Measurements from ENCODE around the gene RHBDL1. TPM values are rescaled to one million over a fixed set of nuclear protein-coding genes. Genes with fewer than 3 reads are reported as not detected.
A peak's percentile ranks its signal among the peaks of the same experiment; 100 is the strongest.

Gene RHBDL1
- total and polyA plus RNA-seq, 10 of the 15 experiments (the other 5 are each of a cell fraction or from before 2014, with no cell fraction given): 0.04 to 1.3 (median 0.65) TPM; not detected in 5

DNA sequence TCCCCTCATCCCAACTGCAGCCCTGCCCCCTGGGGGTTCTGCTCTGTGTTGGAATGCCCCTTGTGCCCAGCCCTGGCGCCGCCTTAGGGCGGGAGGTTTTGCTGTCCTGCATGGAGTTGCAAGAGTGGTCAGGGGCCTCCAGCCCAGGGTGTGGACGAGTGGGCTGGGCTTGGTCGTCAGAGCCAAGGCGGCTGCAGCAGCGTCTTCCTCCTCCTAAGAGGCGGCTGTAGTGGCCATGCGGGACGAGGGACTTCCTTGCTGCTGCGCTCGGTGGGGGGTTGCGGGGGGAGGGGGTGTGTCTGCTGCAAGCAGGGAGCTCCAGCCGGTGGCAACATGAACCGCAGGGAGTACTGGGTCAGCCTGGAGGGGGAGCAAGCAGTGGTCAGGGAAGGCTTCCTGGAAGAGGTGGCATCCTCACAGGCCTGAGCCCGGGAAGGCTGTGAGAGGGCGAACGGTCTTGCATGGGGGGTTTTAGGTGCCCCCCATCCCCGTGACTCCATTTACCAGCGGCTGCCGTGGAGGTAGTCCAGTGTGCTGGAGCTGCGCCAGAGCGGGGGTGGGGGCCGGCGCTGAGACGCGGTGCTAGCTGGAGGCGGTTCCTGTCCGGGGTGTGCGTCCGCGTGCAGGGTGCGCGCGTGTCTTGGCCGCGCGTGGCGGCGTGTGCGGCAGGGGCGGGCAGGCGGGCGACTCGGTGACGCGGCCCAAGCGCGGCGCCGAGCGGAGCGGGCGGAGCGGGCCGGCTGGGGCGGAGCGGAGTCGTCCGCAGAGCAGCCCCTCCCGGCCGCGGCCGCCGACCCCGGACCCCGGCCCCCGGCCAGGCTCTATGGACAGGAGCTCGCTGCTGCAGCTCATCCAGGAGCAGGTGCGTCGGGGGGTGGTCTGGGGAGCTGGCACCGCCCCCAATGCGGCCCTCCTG is at the start of gene RHBDL1 (continued):
- TF ChIP-seq DPF2 (IDR thresholded peaks at IDR 0.05): no peak
- no peak for TF ChIP-seq YY1 (IDR thresholded peaks at IDR 0.05; ENCODE audit: low read depth, low read length)
- no peak for TF ChIP-seq FOS (IDR thresholded peaks at IDR 0.05; ENCODE audit: borderline replicate concordance, extremely low read depth, insufficient read length)
- TF ChIP-seq SIX5 (IDR thresholded peaks at IDR 0.05; ENCODE audit: low read depth, low read length, severe bottlenecking): no peak
- TF ChIP-seq RAD21 (IDR thresholded peaks at IDR 0.05; ENCODE audit: insufficient read depth, low read depth, low read length): no peak
- TF ChIP-seq SMARCA5 (IDR thresholded peaks at IDR 0.05): no peak
- TF ChIP-seq MTA3 (IDR thresholded peaks at IDR 0.05; ENCODE audit: borderline replicate concordance, low read length): no peak
- no peak for TF ChIP-seq SUPT20H (IDR thresholded peaks at IDR 0.05; ENCODE audit: borderline replicate concordance, control insufficient read depth, low read depth, low read length)
- TF ChIP-seq, protein P1, sequence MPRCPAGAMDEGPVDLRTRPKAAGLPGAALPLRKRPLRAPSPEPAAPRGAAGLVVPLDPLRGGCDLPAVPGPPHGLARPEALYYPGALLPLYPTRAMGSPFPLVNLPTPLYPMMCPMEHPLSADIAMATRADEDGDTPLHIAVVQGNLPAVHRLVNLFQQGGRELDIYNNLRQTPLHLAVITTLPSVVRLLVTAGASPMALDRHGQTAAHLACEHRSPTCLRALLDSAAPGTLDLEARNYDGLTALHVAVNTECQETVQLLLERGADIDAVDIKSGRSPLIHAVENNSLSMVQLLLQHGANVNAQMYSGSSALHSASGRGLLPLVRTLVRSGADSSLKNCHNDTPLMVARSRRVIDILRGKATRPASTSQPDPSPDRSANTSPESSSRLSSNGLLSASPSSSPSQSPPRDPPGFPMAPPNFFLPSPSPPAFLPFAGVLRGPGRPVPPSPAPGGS (IDR thresholded peaks at IDR 0.05; ENCODE audit: borderline replicate concordance, insufficient read depth, low read depth, low read length, poor library complexity, severe bottlenecking): peak; percentile 23
- TF ChIP-seq STAT3 (IDR thresholded peaks at IDR 0.05; ENCODE audit: low read depth, low read length): no peak
- TF ChIP-seq SREBF1 (IDR thresholded peaks at IDR 0.05; ENCODE audit: low read length): no peak
- peak; percentile 85; the same call in 1 of the 2 replicates for TF ChIP-seq BACH1 (IDR thresholded peaks at IDR 0.05; ENCODE audit: borderline replicate concordance)
- TF ChIP-seq HDAC6 (IDR thresholded peaks at IDR 0.05; ENCODE audit: unreplicated experiment): no peak
- TF ChIP-seq JUNB (IDR thresholded peaks at IDR 0.05): no peak
- TF ChIP-seq, protein P2, sequence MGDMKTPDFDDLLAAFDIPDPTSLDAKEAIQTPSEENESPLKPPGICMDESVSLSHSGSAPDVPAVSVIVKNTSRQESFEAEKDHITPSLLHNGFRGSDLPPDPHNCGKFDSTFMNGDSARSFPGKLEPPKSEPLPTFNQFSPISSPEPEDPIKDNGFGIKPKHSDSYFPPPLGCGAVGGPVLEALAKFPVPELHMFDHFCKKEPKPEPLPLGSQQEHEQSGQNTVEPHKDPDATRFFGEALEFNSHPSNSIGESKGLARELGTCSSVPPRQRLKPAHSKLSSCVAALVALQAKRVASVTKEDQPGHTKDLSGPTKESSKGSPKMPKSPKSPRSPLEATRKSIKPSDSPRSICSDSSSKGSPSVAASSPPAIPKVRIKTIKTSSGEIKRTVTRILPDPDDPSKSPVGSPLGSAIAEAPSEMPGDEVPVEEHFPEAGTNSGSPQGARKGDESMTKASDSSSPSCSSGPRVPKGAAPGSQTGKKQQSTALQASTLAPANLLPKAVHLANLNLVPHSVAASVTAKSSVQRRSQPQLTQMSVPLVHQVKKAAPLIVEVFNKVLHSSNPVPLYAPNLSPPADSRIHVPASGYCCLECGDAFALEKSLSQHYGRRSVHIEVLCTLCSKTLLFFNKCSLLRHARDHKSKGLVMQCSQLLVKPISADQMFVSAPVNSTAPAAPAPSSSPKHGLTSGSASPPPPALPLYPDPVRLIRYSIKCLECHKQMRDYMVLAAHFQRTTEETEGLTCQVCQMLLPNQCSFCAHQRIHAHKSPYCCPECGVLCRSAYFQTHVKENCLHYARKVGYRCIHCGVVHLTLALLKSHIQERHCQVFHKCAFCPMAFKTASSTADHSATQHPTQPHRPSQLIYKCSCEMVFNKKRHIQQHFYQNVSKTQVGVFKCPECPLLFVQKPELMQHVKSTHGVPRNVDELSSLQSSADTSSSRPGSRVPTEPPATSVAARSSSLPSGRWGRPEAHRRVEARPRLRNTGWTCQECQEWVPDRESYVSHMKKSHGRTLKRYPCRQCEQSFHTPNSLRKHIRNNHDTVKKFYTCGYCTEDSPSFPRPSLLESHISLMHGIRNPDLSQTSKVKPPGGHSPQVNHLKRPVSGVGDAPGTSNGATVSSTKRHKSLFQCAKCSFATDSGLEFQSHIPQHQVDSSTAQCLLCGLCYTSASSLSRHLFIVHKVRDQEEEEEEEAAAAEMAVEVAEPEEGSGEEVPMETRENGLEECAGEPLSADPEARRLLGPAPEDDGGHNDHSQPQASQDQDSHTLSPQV (IDR thresholded peaks at IDR 0.05): no peak
- no peak for TF ChIP-seq POU2F2 (IDR thresholded peaks at IDR 0.05; ENCODE audit: borderline replicate concordance, low read depth, low read length)
- TF ChIP-seq HDGF (IDR thresholded peaks at IDR 0.05): no peak
- TF ChIP-seq JUND (IDR thresholded peaks at IDR 0.05; ENCODE audit: low read depth, low read length): no peak
- no peak for TF ChIP-seq NBN (IDR thresholded peaks at IDR 0.05)
- TF ChIP-seq, protein P3, sequence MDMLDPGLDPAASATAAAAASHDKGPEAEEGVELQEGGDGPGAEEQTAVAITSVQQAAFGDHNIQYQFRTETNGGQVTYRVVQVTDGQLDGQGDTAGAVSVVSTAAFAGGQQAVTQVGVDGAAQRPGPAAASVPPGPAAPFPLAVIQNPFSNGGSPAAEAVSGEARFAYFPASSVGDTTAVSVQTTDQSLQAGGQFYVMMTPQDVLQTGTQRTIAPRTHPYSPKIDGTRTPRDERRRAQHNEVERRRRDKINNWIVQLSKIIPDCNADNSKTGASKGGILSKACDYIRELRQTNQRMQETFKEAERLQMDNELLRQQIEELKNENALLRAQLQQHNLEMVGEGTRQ (IDR thresholded peaks at IDR 0.05; ENCODE audit: borderline replicate concordance, low read depth, low read length): no peak
- TF ChIP-seq IRF4 (IDR thresholded peaks at IDR 0.05; ENCODE audit: low read depth, low read length): no peak
- TF ChIP-seq ZNF384 (IDR thresholded peaks at IDR 0.05; ENCODE audit: borderline replicate concordance, low read depth, low read length): no peak
- TF ChIP-seq, protein P4, sequence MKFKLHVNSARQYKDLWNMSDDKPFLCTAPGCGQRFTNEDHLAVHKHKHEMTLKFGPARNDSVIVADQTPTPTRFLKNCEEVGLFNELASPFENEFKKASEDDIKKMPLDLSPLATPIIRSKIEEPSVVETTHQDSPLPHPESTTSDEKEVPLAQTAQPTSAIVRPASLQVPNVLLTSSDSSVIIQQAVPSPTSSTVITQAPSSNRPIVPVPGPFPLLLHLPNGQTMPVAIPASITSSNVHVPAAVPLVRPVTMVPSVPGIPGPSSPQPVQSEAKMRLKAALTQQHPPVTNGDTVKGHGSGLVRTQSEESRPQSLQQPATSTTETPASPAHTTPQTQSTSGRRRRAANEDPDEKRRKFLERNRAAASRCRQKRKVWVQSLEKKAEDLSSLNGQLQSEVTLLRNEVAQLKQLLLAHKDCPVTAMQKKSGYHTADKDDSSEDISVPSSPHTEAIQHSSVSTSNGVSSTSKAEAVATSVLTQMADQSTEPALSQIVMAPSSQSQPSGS (IDR thresholded peaks at IDR 0.05; ENCODE audit: low read length): no peak
- no peak for TF ChIP-seq MEF2B (IDR thresholded peaks at IDR 0.05; ENCODE audit: partially characterized antibody, poor library complexity, severe bottlenecking)
